GM10266 (cell line): Measurements from ENCODE around the gene RNF121.

Experiments
- DNase-seq: peaks from one replicate; pipeline ENCODE4 v3.0.0; 2012; ENCODE audit errors: extremely low spot score
- TF ChIP-seq, protein P1 (sequence below): IDR thresholded peaks from 2 replicates; pipeline ENCODE4 v1.5.1; 2012; ENCODE audit warnings: mild to moderate bottlenecking, low read depth; ENCODE audit not compliant: control insufficient read depth, insufficient read depth; ENCODE audit errors: missing control alignments

Gene RNF121

DNA sequence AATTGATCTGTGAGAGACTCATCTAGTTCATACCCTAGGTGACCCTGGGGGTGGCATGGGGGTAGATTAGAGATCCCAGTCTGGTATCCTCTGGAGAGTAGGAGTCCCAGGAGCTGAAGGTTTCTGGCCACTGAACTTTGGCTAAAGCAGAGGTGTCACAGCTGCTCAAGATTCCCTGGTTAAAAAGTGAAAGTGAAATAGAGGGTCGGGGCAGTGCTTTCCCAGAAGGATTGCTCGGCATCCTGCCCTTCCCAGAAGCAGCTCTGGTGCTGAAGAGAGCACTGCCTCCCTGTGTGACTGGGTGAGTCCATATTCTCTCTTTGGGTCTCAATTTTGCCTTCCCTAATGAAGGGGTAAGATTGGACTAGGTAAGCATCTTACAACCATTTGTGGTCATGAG, 70.5 kb downstream of the RNF121 start:
- TF ChIP-seq, protein P1, sequence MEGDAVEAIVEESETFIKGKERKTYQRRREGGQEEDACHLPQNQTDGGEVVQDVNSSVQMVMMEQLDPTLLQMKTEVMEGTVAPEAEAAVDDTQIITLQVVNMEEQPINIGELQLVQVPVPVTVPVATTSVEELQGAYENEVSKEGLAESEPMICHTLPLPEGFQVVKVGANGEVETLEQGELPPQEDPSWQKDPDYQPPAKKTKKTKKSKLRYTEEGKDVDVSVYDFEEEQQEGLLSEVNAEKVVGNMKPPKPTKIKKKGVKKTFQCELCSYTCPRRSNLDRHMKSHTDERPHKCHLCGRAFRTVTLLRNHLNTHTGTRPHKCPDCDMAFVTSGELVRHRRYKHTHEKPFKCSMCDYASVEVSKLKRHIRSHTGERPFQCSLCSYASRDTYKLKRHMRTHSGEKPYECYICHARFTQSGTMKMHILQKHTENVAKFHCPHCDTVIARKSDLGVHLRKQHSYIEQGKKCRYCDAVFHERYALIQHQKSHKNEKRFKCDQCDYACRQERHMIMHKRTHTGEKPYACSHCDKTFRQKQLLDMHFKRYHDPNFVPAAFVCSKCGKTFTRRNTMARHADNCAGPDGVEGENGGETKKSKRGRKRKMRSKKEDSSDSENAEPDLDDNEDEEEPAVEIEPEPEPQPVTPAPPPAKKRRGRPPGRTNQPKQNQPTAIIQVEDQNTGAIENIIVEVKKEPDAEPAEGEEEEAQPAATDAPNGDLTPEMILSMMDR: no peak
- no peak for DNase-seq

GRCh38 chr11:71999798-72000197, 71.0 kb downstream of the RNF121 start:
- TF ChIP-seq, protein P1: no peak
- DNase-seq: no peak

GRCh38 chr11:72000202-72000867, 71.5 kb downstream of the RNF121 start:
- TF ChIP-seq, protein P1: no peak
- DNase-seq: no peak

- DNase-seq: no peak
- TF ChIP-seq, protein P1: no peak
Observed at GRCh38 chr11:72001285-72001684, 72.4 kb downstream of the RNF121 start.

- no peak for DNase-seq
- TF ChIP-seq, protein P1: no peak
Observed at GRCh38 chr11:72001834-72002591, 73.2 kb downstream of the RNF121 start.

GRCh38 chr11:72002841-72003775, 74.3 kb downstream of the RNF121 start:
- TF ChIP-seq, protein P1: no peak
- DNase-seq: no peak
